GM23338 (cell line): Measurements from ENCODE around the gene OR1S2. TPM values are rescaled to one million over a fixed set of nuclear protein-coding genes. Genes with fewer than 3 reads are reported as not detected.

Source experiments
- ATAC-seq: fragments of 200-7000 bp; cut with Tn5 transposase; 3 replicates; pipeline ENCODE4 v1.9.1; 2020
- DNase-seq: peaks from one replicate; pipeline ENCODE4 v3.0.0-alpha.2; 2015; ENCODE audit warnings: low spot score
- H2AFZ ChIP-seq: fragments of 200-600 bp; sonication (generic); 2 replicates; pipeline ENCODE4 v1.8.0; 2016; ENCODE audit warnings: antibody characterized with exemption, mild to moderate bottlenecking, moderate library complexity
- H3F3A ChIP-seq: fragments of 200-600 bp; sonication (generic); replicated peaks from 2 replicates; pipeline ENCODE4 v1.8.0; 2017; ENCODE audit warnings: antibody characterized with exemption, mixed run types, low read depth
- H3K27ac ChIP-seq: fragments of 200-600 bp; sonication (generic); 2 replicates; pipeline ENCODE4 v1.6.1; 2016; ENCODE audit warnings: low read depth
- H3K27me3 ChIP-seq: fragments of 200-600 bp; sonication (generic); 2 replicates; pipeline ENCODE4 v1.8.0; 2016; ENCODE audit warnings: mild to moderate bottlenecking, mixed run types, moderate library complexity; ENCODE audit not compliant: insufficient read depth
- H3K36me3 ChIP-seq: fragments of 200-600 bp; sonication (generic); 2 replicates; pipeline ENCODE4 v1.8.0; 2016; ENCODE audit warnings: mild to moderate bottlenecking; ENCODE audit not compliant: insufficient read depth
- H3K4me1 ChIP-seq: fragments of 200-600 bp; sonication (generic); 2 replicates; pipeline ENCODE4 v1.8.0; 2016; ENCODE audit warnings: mild to moderate bottlenecking, moderate library complexity; ENCODE audit not compliant: insufficient read depth
- H3K4me2 ChIP-seq: fragments of 200-600 bp; sonication (generic); 2 replicates; pipeline ENCODE4 v1.7.1; 2017; ENCODE audit warnings: mixed run types
- H3K4me3 ChIP-seq: fragments of 200-600 bp; sonication (generic); 2 replicates; pipeline ENCODE4 v1.6.1; 2016; ENCODE audit warnings: mixed run types
- H3K79me2 ChIP-seq: fragments of 200-600 bp; sonication (generic); replicated peaks from 2 replicates; pipeline ENCODE4 v1.8.0; 2017; ENCODE audit warnings: mild to moderate bottlenecking; ENCODE audit not compliant: insufficient read depth
- H3K9me2 ChIP-seq: fragments of 200-600 bp; sonication (generic); 2 replicates; pipeline ENCODE4 v1.8.0; 2017; ENCODE audit not compliant: insufficient read depth
- H4K20me1 ChIP-seq: fragments of 200-600 bp; sonication (generic); replicated peaks from 2 replicates; pipeline ENCODE4 v1.8.0; 2017; ENCODE audit warnings: mild to moderate bottlenecking; ENCODE audit not compliant: insufficient read depth
- H3K27ac Mint-ChIP-seq: 2 replicates; pipeline ENCODE4 v1.8.0; 2020; ENCODE audit warnings: inconsistent platforms, mild to moderate bottlenecking, moderate library complexity, mixed read lengths
- H3K27me3 Mint-ChIP-seq: 3 replicates; pipeline ENCODE4 v1.8.0; 2022; ENCODE audit warnings: low read depth, mild to moderate bottlenecking, moderate library complexity, mixed read lengths, inconsistent platforms; ENCODE audit not compliant: insufficient read depth, poor library complexity
- H3K36me3 Mint-ChIP-seq: 3 replicates; pipeline ENCODE4 v1.8.0; 2021; ENCODE audit warnings: low read depth, mild to moderate bottlenecking, inconsistent platforms, moderate library complexity, mixed read lengths
- H3K4me1 Mint-ChIP-seq: 3 replicates; pipeline ENCODE4 v1.8.0; 2020; ENCODE audit warnings: mild to moderate bottlenecking, inconsistent platforms, mixed read lengths
- H3K4me3 Mint-ChIP-seq: 3 replicates; pipeline ENCODE4 v1.8.0; 2021; ENCODE audit warnings: moderate library complexity, mild to moderate bottlenecking, inconsistent platforms, mixed read lengths
- H3K9me3 Mint-ChIP-seq: 3 replicates; pipeline ENCODE4 v1.8.0; 2020; ENCODE audit warnings: moderate library complexity, mild to moderate bottlenecking, inconsistent platforms, mixed read lengths
- CREB1 ChIP-seq: fragments of 250-450 bp; sonication (Bioruptor Pico); IDR thresholded peaks from 2 replicates; pipeline ENCODE4 v1.5.0; 2020; ENCODE audit warnings: low read depth, mild to moderate bottlenecking, moderate library complexity
- CTCF ChIP-seq, 2 experiments: fragments of 200-600 bp in 1 of 2; sonication (generic) in 1 of 2; conservative IDR thresholded peaks; 2 replicates each; pipeline versions ENCODE4 v1.5.1 to v1.6.1; 2016 to 2017; ENCODE audit warnings: antibody characterized with exemption in 2 of 2, low read depth in 2 of 2, mild to moderate bottlenecking in 2 of 2, moderate library complexity in 1 of 2
- ETS1 ChIP-seq: IDR thresholded peaks from 2 replicates; pipeline ENCODE4 v1.6.1; 2016; ENCODE audit warnings: antibody characterized with exemption
- EZH2 ChIP-seq: fragments of 200-600 bp; sonication (generic); IDR thresholded peaks from one replicate; pipeline ENCODE4 v1.8.0; 2017; ENCODE audit warnings: antibody characterized with exemption, mild to moderate bottlenecking, low read depth; ENCODE audit not compliant: unreplicated experiment
- EZH2phosphoT487 ChIP-seq: fragments of 200-600 bp; sonication (generic); IDR thresholded peaks from one replicate; pipeline ENCODE4 v1.8.1; 2018; ENCODE audit warnings: antibody characterized with exemption; ENCODE audit not compliant: unreplicated experiment
- JUNB ChIP-seq: IDR thresholded peaks from one replicate; pipeline ENCODE4 v1.6.1; 2016; ENCODE audit warnings: antibody characterized with exemption; ENCODE audit not compliant: unreplicated experiment
- NANOG ChIP-seq: IDR thresholded peaks from 2 replicates; pipeline ENCODE4 v1.6.1; 2016; ENCODE audit warnings: antibody characterized with exemption, borderline replicate concordance
- POLR2AphosphoS5 ChIP-seq: IDR thresholded peaks from 2 replicates; pipeline ENCODE4 v1.6.1; 2016; ENCODE audit warnings: antibody characterized with exemption, low read depth
- STAT1 ChIP-seq: IDR thresholded peaks from one replicate; pipeline ENCODE4 v1.6.1; 2016; ENCODE audit warnings: antibody characterized with exemption; ENCODE audit not compliant: unreplicated experiment
- ZNF114 ChIP-seq: fragments of 250-450 bp; sonication (Bioruptor Pico); IDR thresholded peaks from 2 replicates; pipeline ENCODE4 v1.5.0; 2020; ENCODE audit warnings: mild to moderate bottlenecking, moderate library complexity
- ZNF331 ChIP-seq: fragments of 250-450 bp; sonication (Bioruptor Pico); IDR thresholded peaks from 2 replicates; pipeline ENCODE4 v1.5.0; 2020; ENCODE audit warnings: low read depth, mild to moderate bottlenecking, moderate library complexity
- ZNF462 ChIP-seq: fragments of 250-450 bp; sonication (Bioruptor Pico); IDR thresholded peaks from 2 replicates; pipeline ENCODE4 v1.5.0; 2020; ENCODE audit warnings: mild to moderate bottlenecking, moderate library complexity
- polyA plus RNA-seq: library from polyadenylated mRNA; unstranded; fragments of >200 nt; fragmentation: Nextera tagmentation; extraction: Ambion mirVana; gene quantifications from 2 replicates; pipeline ENCODE4 v1.2.1, GENCODE V29; 2016
- total RNA-seq: library from RNA; depleted of rRNA; stranded (reverse); fragments of >200 nt; shearing (Covaris generic); gene quantifications from 2 replicates; pipeline ENCODE4 v1.2.3, GENCODE V29; 2014
- TF ChIP-seq, protein P1 (sequence below): IDR thresholded peaks from one replicate; pipeline ENCODE4 v1.6.1; 2018; ENCODE audit warnings: antibody characterized with exemption; ENCODE audit not compliant: unreplicated experiment

Gene OR1S2
- total and polyA plus RNA-seq, 2 experiments from 2014 or later = not detected

- TF ChIP-seq NANOG (no peak), CREB1 (CRISPR knock-in tag) (no peak), ZNF114 (CRISPR knock-in tag) (no peak), ETS1 (no peak), JUNB (no peak), POLR2AphosphoS5 (no peak), STAT1 (no peak), CTCF (conservative IDR thresholded peaks at IDR 0.05; ENCODE audit: low read depth in 2 of 2) (no peak), ZNF462 (CRISPR knock-in tag) (no peak), ZNF331 (CRISPR knock-in tag) (no peak), EZH2 (no peak), EZH2phosphoT487 (no peak)
- TF ChIP-seq, protein P1, sequence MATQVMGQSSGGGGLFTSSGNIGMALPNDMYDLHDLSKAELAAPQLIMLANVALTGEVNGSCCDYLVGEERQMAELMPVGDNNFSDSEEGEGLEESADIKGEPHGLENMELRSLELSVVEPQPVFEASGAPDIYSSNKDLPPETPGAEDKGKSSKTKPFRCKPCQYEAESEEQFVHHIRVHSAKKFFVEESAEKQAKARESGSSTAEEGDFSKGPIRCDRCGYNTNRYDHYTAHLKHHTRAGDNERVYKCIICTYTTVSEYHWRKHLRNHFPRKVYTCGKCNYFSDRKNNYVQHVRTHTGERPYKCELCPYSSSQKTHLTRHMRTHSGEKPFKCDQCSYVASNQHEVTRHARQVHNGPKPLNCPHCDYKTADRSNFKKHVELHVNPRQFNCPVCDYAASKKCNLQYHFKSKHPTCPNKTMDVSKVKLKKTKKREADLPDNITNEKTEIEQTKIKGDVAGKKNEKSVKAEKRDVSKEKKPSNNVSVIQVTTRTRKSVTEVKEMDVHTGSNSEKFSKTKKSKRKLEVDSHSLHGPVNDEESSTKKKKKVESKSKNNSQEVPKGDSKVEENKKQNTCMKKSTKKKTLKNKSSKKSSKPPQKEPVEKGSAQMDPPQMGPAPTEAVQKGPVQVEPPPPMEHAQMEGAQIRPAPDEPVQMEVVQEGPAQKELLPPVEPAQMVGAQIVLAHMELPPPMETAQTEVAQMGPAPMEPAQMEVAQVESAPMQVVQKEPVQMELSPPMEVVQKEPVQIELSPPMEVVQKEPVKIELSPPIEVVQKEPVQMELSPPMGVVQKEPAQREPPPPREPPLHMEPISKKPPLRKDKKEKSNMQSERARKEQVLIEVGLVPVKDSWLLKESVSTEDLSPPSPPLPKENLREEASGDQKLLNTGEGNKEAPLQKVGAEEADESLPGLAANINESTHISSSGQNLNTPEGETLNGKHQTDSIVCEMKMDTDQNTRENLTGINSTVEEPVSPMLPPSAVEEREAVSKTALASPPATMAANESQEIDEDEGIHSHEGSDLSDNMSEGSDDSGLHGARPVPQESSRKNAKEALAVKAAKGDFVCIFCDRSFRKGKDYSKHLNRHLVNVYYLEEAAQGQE = no peak
- Histone ChIP-seq H3F3A (no peaks in the 10 kb centered on the region), H3K9me2 (no peaks in the 10 kb centered on the region), H4K20me1 (no peaks in the 10 kb centered on the region), H3K27ac (no peak overlapping the region), H3K27me3 (no peaks in the 10 kb centered on the region), H3K4me1 (no peaks in the 10 kb centered on the region), H3K79me2 (no peaks in the 10 kb centered on the region), H2AFZ (no peak overlapping the region), H3K4me3 (no peak overlapping the region), H3K4me2 (no peak overlapping the region), H3K36me3 (no peaks in the 10 kb centered on the region)
- H3K27ac Mint-ChIP-seq = no peak overlapping the region
- no peak for DNase-seq
- peaks cover 2% of the 10 kb centered on the region for H3K27me3 Mint-ChIP-seq
- no peaks in the 10 kb centered on the region for H3K36me3 Mint-ChIP-seq
- no peaks in the 10 kb centered on the region for H3K4me1 Mint-ChIP-seq
- no peaks in the 10 kb centered on the region for H3K9me3 Mint-ChIP-seq
- ATAC-seq = no peak
- H3K4me3 Mint-ChIP-seq = no peak overlapping the region
These were observed 12.5 kb upstream of the OR1S2 start for GRCh38 chr11:58216476-58216875.
